K562 (cell line): ENCODE results near the gene SSH3. TPM values are rescaled to one million over a fixed set of nuclear protein-coding genes. Genes with fewer than 3 reads are reported as not detected.

Source experiments
- ATAC-seq: fragments of 200-7000 bp; cut with Tn5 transposase; 3 replicates; pipeline ENCODE4 v1.9.1; 2020; ENCODE audit warnings: moderate library complexity
- BruUV-seq: library from RNA; stranded (reverse); fragments of 400-500 nt; replicated peaks from 2 replicates; lab custom pipeline; 2021; lab: Mats Ljungman, UMichigan
- CTCF ChIA-PET: fragments of 300-600 bp; formaldehyde crosslinking; extraction: SDS; loops from one replicate; lab custom pipeline; 2021; ENCODE audit warnings: low intra/inter-chr PET ratio; lab: Yijun Ruan, JAX
- POLR2A ChIA-PET: fragments of 300-600, 350-650 bp; sonication (Branson Sonifier 250); formaldehyde crosslinking; extraction: SDS; loops from one replicate; lab custom pipeline; 2021; ENCODE audit warnings: antibody characterized with exemption, inconsistent platforms; lab: Yijun Ruan, JAX
- DNase-seq, 4 experiments: peaks; one replicate each; pipeline versions ENCODE4 v3.0.0 to v3.0.0-alpha.2; 2011 to 2018; ENCODE audit warnings: low spot score in 3 of 4, mixed read lengths in 3 of 4; ENCODE audit errors: extremely low read depth in 1 of 4
- FAIRE-seq: peaks from 2 replicates; lab custom pipeline; 2011; peaks lifted over from hg19 to GRCh38; lab: Jason Lieb, UNC
- H2AFZ ChIP-seq: 2 replicates; pipeline ENCODE4 v1.6.0; 2011; ENCODE audit warnings: low read depth, low read length, control low read depth, inconsistent platforms
- H3K27ac ChIP-seq: fragments of 200-600 bp; 3 replicates; pipeline ENCODE4 v1.8.0; 2011; ENCODE audit warnings: low read depth, mild to moderate bottlenecking, control low read depth, inconsistent platforms, low read length, moderate library complexity, mixed read lengths; ENCODE audit errors: extremely low read depth
- H3K27me3 ChIP-seq, 2 experiments: fragments of 300-600 bp in 1 of 2; 2 replicates in 1 of 2; 3 replicates in 1 of 2; pipeline versions ENCODE4 v1.6.0 to v1.8.0; 2011; ENCODE audit warnings: inconsistent platforms in 2 of 2, low read length in 2 of 2, mild to moderate bottlenecking in 1 of 2, mixed read lengths in 1 of 2, moderate library complexity in 1 of 2; ENCODE audit not compliant: control insufficient read depth in 2 of 2, insufficient read depth in 2 of 2
- H3K36me3 ChIP-seq: fragments of 300-600 bp; 3 replicates; pipeline ENCODE4 v1.8.0; 2011; ENCODE audit warnings: mild to moderate bottlenecking, low read length, inconsistent platforms; ENCODE audit not compliant: control insufficient read depth, insufficient read depth
- H3K4me1 ChIP-seq, 2 experiments: fragments of 200-600 bp in 1 of 2; replicated peaks in 1 of 2; 2 replicates in 1 of 2; 3 replicates in 1 of 2; pipeline versions ENCODE4 v1.5.1 to v1.8.0; 2011; ENCODE audit warnings: inconsistent platforms in 2 of 2, low read length in 2 of 2, mild to moderate bottlenecking in 1 of 2, mixed read lengths in 1 of 2, moderate library complexity in 1 of 2; ENCODE audit not compliant: control insufficient read depth in 2 of 2, insufficient read depth in 2 of 2
- H3K4me2 ChIP-seq: 2 replicates; pipeline ENCODE4 v1.6.1; 2011; ENCODE audit warnings: low read length, control low read depth, inconsistent platforms, mixed read lengths; ENCODE audit not compliant: insufficient read depth
- H3K4me3 ChIP-seq: fragments of 200-600 bp; sonication (generic), shearing (Covaris generic); 2 replicates; pipeline ENCODE4 v1.5.1; 2016; ENCODE audit warnings: control low read depth, inconsistent platforms
- H3K79me2 ChIP-seq: fragments of 200-600 bp; 3 replicates; pipeline ENCODE4 v1.8.0; 2011; ENCODE audit warnings: low read length, inconsistent platforms; ENCODE audit not compliant: control insufficient read depth, insufficient read depth
- H3K9ac ChIP-seq, 2 experiments: 2 replicates each; pipeline versions ENCODE4 v1.6.0 to v1.6.1; 2011; ENCODE audit warnings: low read depth in 2 of 2, low read length in 2 of 2, control low read depth in 1 of 2, inconsistent platforms in 1 of 2, mild to moderate bottlenecking in 1 of 2, mixed read lengths in 1 of 2; ENCODE audit not compliant: insufficient read depth in 1 of 2
- H3K9me1 ChIP-seq: one replicate; pipeline ENCODE4 v1.6.0; 2011; ENCODE audit warnings: inconsistent platforms, mild to moderate bottlenecking, low read length, moderate library complexity; ENCODE audit not compliant: control insufficient read depth, insufficient read depth
- H3K9me3 ChIP-seq: replicated peaks from 2 replicates; pipeline ENCODE4 v1.5.1; 2011; ENCODE audit warnings: low read depth, low read length, inconsistent platforms; ENCODE audit not compliant: control insufficient read depth, insufficient read depth
- H4K20me1 ChIP-seq: replicated peaks from 2 replicates; pipeline ENCODE4 v1.6.1; 2011; ENCODE audit warnings: low read length, inconsistent platforms, mixed read lengths; ENCODE audit not compliant: control insufficient read depth, insufficient read depth
- ETV1 ChIP-seq: fragments of 450-650 bp; conservative IDR thresholded peaks from 2 replicates; pipeline ENCODE4 v1.6.1; 2016; ENCODE audit warnings: missing genetic modification characterization, control low read depth, low read depth, missing compliant biosample characterization
- HNRNPL ChIP-seq: fragments of 200-400 bp; formaldehyde crosslinking; IDR thresholded peaks from 2 replicates; pipeline ENCODE4 v1.6.1; 2017; ENCODE audit warnings: low read depth, mild to moderate bottlenecking, low read length
- MED1 ChIP-seq: sonication (generic); formaldehyde crosslinking; IDR thresholded peaks from 2 replicates; pipeline ENCODE4 v1.8.1; 2023; ENCODE audit warnings: missing genetic modification reagents, borderline replicate concordance
- NUFIP1 ChIP-seq: fragments of 450-650 bp; IDR thresholded peaks from 2 replicates; pipeline ENCODE4 v1.6.1; 2018; ENCODE audit not compliant: partially characterized antibody
- PHF8 ChIP-seq: fragments of 200-600 bp; sonication (generic); IDR thresholded peaks from 2 replicates; pipeline ENCODE4 v1.6.1; 2012; ENCODE audit warnings: mixed run types, mild to moderate bottlenecking, inconsistent platforms, low read length, moderate library complexity, borderline replicate concordance
- POLR2B ChIP-seq: fragments of 450-650 bp; IDR thresholded peaks from 2 replicates; pipeline ENCODE4 v1.6.1; 2018; ENCODE audit warnings: low read depth; ENCODE audit not compliant: partially characterized antibody
- SOX6 ChIP-seq: fragments of 450-650 bp; IDR thresholded peaks from 2 replicates; pipeline ENCODE4 v1.6.1; 2014; ENCODE audit warnings: mild to moderate bottlenecking
- SRF ChIP-seq, 2 experiments: fragments of 250-450, 450-650 bp in 1 of 2; sonication (Bioruptor Pico) in 1 of 2; sonication (generic) in 1 of 2; formaldehyde crosslinking; IDR thresholded peaks; 2 replicates each; pipeline versions ENCODE4 v1.5.0 to v1.5.1; 2020 to 2022; ENCODE audit warnings: mild to moderate bottlenecking in 1 of 2, missing genetic modification reagents in 1 of 2
- TFE3 ChIP-seq: fragments of 450-650 bp; formaldehyde crosslinking; IDR thresholded peaks from 2 replicates; pipeline ENCODE4 v1.4.0; 2020; ENCODE audit warnings: mild to moderate bottlenecking, mixed read lengths
- ZBTB7A ChIP-seq: IDR thresholded peaks from 2 replicates; pipeline ENCODE4 v1.6.1; 2011; ENCODE audit warnings: low read depth, mild to moderate bottlenecking, low read length, moderate library complexity, borderline replicate concordance; ENCODE audit not compliant: control insufficient read depth
- ZNF224 ChIP-seq: sonication (generic); formaldehyde crosslinking; IDR thresholded peaks from 2 replicates; pipeline ENCODE4 v1.8.0; 2022; ENCODE audit warnings: mild to moderate bottlenecking, missing genetic modification reagents
- ZNF354B ChIP-seq: fragments of 250-450 bp; sonication (Bioruptor Pico); IDR thresholded peaks from 2 replicates; pipeline ENCODE4 v1.4.0; 2020
- WGBS: fragments of 100-300 bp; shearing (Covaris generic); methylation state at CpG from one replicate; pipeline ENCODE4 v1.1.6; 2016; ENCODE audit warnings: low coverage, mixed read lengths; ENCODE audit not compliant: insufficient coverage; ENCODE audit errors: missing lambda C conversion rate; 5-methylcytosine and 5-hydroxymethylcytosine counted together
- in situ Hi-C: fragments of 300-500 bp; cut with MboI; formaldehyde crosslinking; loops from 4 replicates; pipeline ENCODE4 v1.15.0; 2018; ENCODE audit warnings: inconsistent platforms, mixed read lengths
- intact Hi-C: fragments of 100-400 bp; cut with micrococcal nuclease; formaldehyde crosslinking; loops from 2 replicates; pipeline ENCODE4 v1.14.2; 2022
- polyA plus RNA-seq, 8 experiments: library from polyadenylated mRNA; depleted of rRNA in 4 of 8; stranded (reverse) in 5 of 8; unstranded in 3 of 8; fragments of >200 nt; fragmentation: Nextera tagmentation in 2 of 8; fragmentation: Illumina TruSeq in 1 of 8; extraction: Ambion mirVana in 2 of 8; extraction: Trizol in 1 of 8; gene quantifications; 2 replicates each; pipeline versions ENCODE4 v1.2.1 to v1.2.3, GENCODE V29; 2011 to 2014; ENCODE audit warnings: inconsistent platforms in 1 of 8, missing spikeins in 1 of 8
- total RNA-seq, 7 experiments: library from RNA; depleted of rRNA in 6 of 7; stranded (reverse); fragments of >200 nt in 6 of 7; fragmentation: Illumina TruSeq in 2 of 7; extraction: Trizol in 2 of 7; gene quantifications; 2 replicates each; pipeline versions ENCODE4 v1.2.1 to v1.2.3, GENCODE V29; 2011 to 2021; ENCODE audit warnings: low replicate concordance in 1 of 7
- TF ChIP-seq, protein P1 (sequence below), 2 experiments: fragments of 450-650 bp in 1 of 2; sonication (generic) in 1 of 2; formaldehyde crosslinking in 1 of 2; IDR thresholded peaks in 1 of 2; conservative IDR thresholded peaks in 1 of 2; 2 replicates each; pipeline versions ENCODE4 v1.6.1 to v1.8.1; 2016 to 2023; ENCODE audit warnings: mild to moderate bottlenecking in 2 of 2, moderate library complexity in 2 of 2, inconsistent platforms in 1 of 2, missing genetic modification reagents in 1 of 2
- TF ChIP-seq, protein P2 (sequence below): fragments of 450-650 bp; IDR thresholded peaks from 2 replicates; pipeline ENCODE4 v1.6.1; 2017; ENCODE audit warnings: mild to moderate bottlenecking, moderate library complexity
- TF ChIP-seq, protein P3 (sequence below): sonication (generic); formaldehyde crosslinking; IDR thresholded peaks from 2 replicates; pipeline ENCODE4 v1.8.0; 2022; ENCODE audit warnings: missing genetic modification reagents, mild to moderate bottlenecking, moderate library complexity, borderline replicate concordance

Gene SSH3
- total and polyA plus RNA-seq, 9 of the 15 experiments (the other 6 are each of a cell fraction or from before 2014, with no cell fraction given), result 0.07 to 1.0 (median 0.24) TPM; not detected in 3

- DNase-seq (no peak), FAIRE-seq (no peak), ATAC-seq (no peak)
- Histone ChIP-seq H3K9ac (no peak overlapping the region), H3K79me2 (peaks cover 15% of the 10 kb centered on the region), H3K4me3 (no peak overlapping the region), H2AFZ (no peak overlapping the region), H3K27me3 (no peaks in the 10 kb centered on the region), H4K20me1 (no peaks in the 10 kb centered on the region), H3K27ac (no peak overlapping the region), H3K4me1 (peaks cover 15 to 62% of the 10 kb centered on the region in 2 experiments), H3K9me1 (no peaks in the 10 kb centered on the region), H3K36me3 (peaks cover 77% of the 10 kb centered on the region; the same call in 2 of the 3 replicates), H3K4me2 (no peak overlapping the region), H3K9me3 (no peaks in the 10 kb centered on the region)
- intact Hi-C loops (no loop called here), in situ Hi-C loops (no loop called here)
- BruUV-seq, result TSS peak; percentile 48
- 93% methylated on average over 32 of the region's 39 CpGs for WGBS
- CTCF ChIA-PET, result no interaction called here
- POLR2A ChIA-PET, result interaction anchor here (0.5 to 3.4 kb wide), 6 partner anchors 8 to 179 kb away, joined by 3 to 29 read pairs (median 4); no protein-coding TSS in a partner anchor
- TF ChIP-seq NUFIP1 (no peak), ETV1 (tag) (no peak), PHF8 (no peak), ZBTB7A (no peak), POLR2B (no peak), SRF (CRISPR knock-in tag; IDR thresholded peaks at IDR 0.05) (no peak), HNRNPL (peak; percentile 69; the same call in 1 of the 2 replicates), ZNF354B (CRISPR knock-in tag) (no peak), ZNF224 (no peak), MED1 (CRISPR knock-in tag) (no peak), SOX6 (no peak), TFE3 (CRISPR knock-in tag) (no peak)
- TF ChIP-seq, protein P1, sequence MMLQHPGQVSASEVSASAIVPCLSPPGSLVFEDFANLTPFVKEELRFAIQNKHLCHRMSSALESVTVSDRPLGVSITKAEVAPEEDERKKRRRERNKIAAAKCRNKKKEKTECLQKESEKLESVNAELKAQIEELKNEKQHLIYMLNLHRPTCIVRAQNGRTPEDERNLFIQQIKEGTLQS (IDR thresholded peaks at IDR 0.05), result no peak
- TF ChIP-seq, protein P1 (CRISPR knock-in tag; conservative IDR thresholded peaks at IDR 0.05), result no peak
- TF ChIP-seq, protein P2, sequence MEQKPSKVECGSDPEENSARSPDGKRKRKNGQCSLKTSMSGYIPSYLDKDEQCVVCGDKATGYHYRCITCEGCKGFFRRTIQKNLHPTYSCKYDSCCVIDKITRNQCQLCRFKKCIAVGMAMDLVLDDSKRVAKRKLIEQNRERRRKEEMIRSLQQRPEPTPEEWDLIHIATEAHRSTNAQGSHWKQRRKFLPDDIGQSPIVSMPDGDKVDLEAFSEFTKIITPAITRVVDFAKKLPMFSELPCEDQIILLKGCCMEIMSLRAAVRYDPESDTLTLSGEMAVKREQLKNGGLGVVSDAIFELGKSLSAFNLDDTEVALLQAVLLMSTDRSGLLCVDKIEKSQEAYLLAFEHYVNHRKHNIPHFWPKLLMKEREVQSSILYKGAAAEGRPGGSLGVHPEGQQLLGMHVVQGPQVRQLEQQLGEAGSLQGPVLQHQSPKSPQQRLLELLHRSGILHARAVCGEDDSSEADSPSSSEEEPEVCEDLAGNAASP, result no peak
- TF ChIP-seq, protein P3, sequence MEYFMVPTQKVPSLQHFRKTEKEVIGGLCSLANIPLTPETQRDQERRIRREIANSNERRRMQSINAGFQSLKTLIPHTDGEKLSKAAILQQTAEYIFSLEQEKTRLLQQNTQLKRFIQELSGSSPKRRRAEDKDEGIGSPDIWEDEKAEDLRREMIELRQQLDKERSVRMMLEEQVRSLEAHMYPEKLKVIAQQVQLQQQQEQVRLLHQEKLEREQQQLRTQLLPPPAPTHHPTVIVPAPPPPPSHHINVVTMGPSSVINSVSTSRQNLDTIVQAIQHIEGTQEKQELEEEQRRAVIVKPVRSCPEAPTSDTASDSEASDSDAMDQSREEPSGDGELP, result no peak
These were observed 17.5 kb upstream of the SSH3 start for GRCh38 chr11:67285541-67286498.
